Measurements from ENCODE around the gene LENG1.

DNA sequence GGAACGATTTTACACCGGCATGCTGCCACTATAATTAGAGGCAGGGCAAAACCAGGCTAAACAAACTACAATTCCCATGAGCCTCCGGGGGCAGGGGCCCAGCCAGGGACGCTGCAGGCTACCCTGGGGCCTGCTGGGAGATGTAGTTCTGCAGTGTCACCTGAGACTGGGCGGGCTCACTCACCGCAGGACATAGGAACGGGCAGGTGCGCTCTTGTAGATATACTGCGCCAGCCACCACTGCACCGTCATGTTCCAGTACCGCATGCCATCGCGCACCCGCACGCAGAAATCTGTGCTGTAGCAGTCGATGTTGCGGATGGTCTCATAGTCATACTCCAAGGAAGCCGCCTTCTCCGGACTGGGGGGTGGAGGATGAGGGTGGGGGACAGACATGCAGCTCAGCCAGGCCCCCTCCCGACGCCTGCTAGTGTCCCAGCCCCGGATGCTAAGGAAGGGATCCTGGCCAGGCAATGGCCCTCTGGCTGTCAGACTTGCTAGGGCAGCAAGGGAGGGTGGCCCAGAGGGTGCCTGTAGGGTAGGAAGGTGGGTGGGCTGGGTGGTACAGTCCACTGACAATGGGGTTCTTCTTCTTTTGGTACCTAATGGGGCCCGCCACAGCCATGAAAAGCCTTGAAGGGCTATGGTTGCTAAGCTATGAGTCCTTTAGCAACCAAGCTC is 19.2 kb upstream of the LENG1 start:
- peak; percentile 59; the same call in 1 of the 2 replicates for TF ChIP-seq ELF4 (IDR thresholded peaks at IDR 0.05)
- no peak for TF ChIP-seq SP1 (IDR thresholded peaks at IDR 0.05)
- peak; percentile 93 for TF ChIP-seq SUZ12 (IDR thresholded peaks at IDR 0.05)
- no peak for TF ChIP-seq BHLHE40 (IDR thresholded peaks at IDR 0.05; ENCODE audit: borderline replicate concordance)
- no peak for TF ChIP-seq FOXK2 (IDR thresholded peaks at IDR 0.05)
- no peak for TF ChIP-seq FOXM1 (IDR thresholded peaks at IDR 0.05; ENCODE audit: borderline replicate concordance)
- no peak for TF ChIP-seq FOXA1 (IDR thresholded peaks at IDR 0.05)
- no peak for TF ChIP-seq ZNF384 (IDR thresholded peaks at IDR 0.05)
- no peak for TF ChIP-seq TARDBP (IDR thresholded peaks at IDR 0.05)
- no peak for TF ChIP-seq ARNT (IDR thresholded peaks at IDR 0.05)
- TF ChIP-seq LEF1 (IDR thresholded peaks at IDR 0.05; ENCODE audit: borderline replicate concordance): no peak
- no peak for TF ChIP-seq NFRKB (IDR thresholded peaks at IDR 0.05)
- no peak for TF ChIP-seq CTBP1 (IDR thresholded peaks at IDR 0.05; ENCODE audit: borderline replicate concordance)
- TF ChIP-seq HDGF (IDR thresholded peaks at IDR 0.05; ENCODE audit: borderline replicate concordance): no peak

All from HEK293T (cell line).